Mammary epithelial cell (primary cell): Measurements from ENCODE around the gene ZNF672.

Source experiments
- EZH2 ChIP-seq: IDR thresholded peaks from 2 replicates; pipeline ENCODE4 v1.6.1; 2012; ENCODE audit warnings: low read length, inconsistent platforms, borderline replicate concordance
- TF ChIP-seq, protein P1 (sequence below), 2 donors: IDR thresholded peaks in 1 of 2; conservative IDR thresholded peaks in 1 of 2; 2 replicates each; pipeline ENCODE4 v1.5.1; 2011 to 2012; ENCODE audit warnings: inconsistent platforms in 2 of 2, low read length in 2 of 2, mild to moderate bottlenecking in 2 of 2, control low read depth in 1 of 2, low read depth in 1 of 2; ENCODE audit not compliant: insufficient read depth in 1 of 2; ENCODE audit errors: extremely low read depth in 1 of 2

- TF ChIP-seq, protein P1, sequence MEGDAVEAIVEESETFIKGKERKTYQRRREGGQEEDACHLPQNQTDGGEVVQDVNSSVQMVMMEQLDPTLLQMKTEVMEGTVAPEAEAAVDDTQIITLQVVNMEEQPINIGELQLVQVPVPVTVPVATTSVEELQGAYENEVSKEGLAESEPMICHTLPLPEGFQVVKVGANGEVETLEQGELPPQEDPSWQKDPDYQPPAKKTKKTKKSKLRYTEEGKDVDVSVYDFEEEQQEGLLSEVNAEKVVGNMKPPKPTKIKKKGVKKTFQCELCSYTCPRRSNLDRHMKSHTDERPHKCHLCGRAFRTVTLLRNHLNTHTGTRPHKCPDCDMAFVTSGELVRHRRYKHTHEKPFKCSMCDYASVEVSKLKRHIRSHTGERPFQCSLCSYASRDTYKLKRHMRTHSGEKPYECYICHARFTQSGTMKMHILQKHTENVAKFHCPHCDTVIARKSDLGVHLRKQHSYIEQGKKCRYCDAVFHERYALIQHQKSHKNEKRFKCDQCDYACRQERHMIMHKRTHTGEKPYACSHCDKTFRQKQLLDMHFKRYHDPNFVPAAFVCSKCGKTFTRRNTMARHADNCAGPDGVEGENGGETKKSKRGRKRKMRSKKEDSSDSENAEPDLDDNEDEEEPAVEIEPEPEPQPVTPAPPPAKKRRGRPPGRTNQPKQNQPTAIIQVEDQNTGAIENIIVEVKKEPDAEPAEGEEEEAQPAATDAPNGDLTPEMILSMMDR (conservative IDR thresholded peaks at IDR 0.05 in 1 of 2, IDR thresholded peaks at IDR 0.05 in 1 of 2; ENCODE audit: extremely low read depth in 1 of 2, insufficient read depth in 1 of 2, low read depth in 1 of 2, low read length in 2 of 2) = no peak
- TF ChIP-seq EZH2 = no peak
Observed at GRCh38 chr1:248884632-248885295, 46.7 kb downstream of the ZNF672 start.
